IMR-90 (cell line): Measurements from ENCODE around the gene ACBD3. TPM values are rescaled to one million over a fixed set of nuclear protein-coding genes. Genes with fewer than 3 reads are reported as not detected.

Experiments used
- ATAC-seq: fragments of 200-7000 bp; cut with Tn5 transposase; 2 replicates; pipeline ENCODE4 v1.9.1; 2020; ENCODE audit warnings: low read depth, mild to moderate bottlenecking, moderate library complexity
- BruUV-seq: library from RNA; stranded (reverse); fragments of 400-500 nt; replicated peaks from 2 replicates; lab custom pipeline; 2021; lab: Mats Ljungman, UMichigan
- CTCF ChIA-PET: fragments of 300-600 bp; formaldehyde crosslinking; extraction: SDS; loops from one replicate; lab custom pipeline; 2021; ENCODE audit warnings: antibody characterized with exemption; lab: Yijun Ruan, JAX
- POLR2A ChIA-PET: fragments of 300-600 bp; sonication (Branson Sonifier 250); formaldehyde crosslinking; loops from one replicate; lab custom pipeline; 2022; ENCODE audit warnings: antibody characterized with exemption; ENCODE audit not compliant: unreplicated experiment; lab: Charles Lee
- DNase-seq: peaks from one replicate; pipeline ENCODE4 v3.0.0; 2013
- H2AFZ ChIP-seq: replicated peaks from 2 replicates; pipeline ENCODE3; 2013; ENCODE audit warnings: low read length, mild to moderate bottlenecking; ENCODE audit not compliant: poor library complexity
- H2AK5ac ChIP-seq: 2 replicates; pipeline ENCODE4 v1.6.1; 2013; ENCODE audit warnings: low read depth, low read length, inconsistent platforms
- H2AK9ac ChIP-seq: replicated peaks from 2 replicates; pipeline ENCODE3; 2013; ENCODE audit warnings: mild to moderate bottlenecking, low read depth, low read length, moderate library complexity; ENCODE audit not compliant: poor library complexity
- H2BK120ac ChIP-seq: 2 replicates; pipeline ENCODE4 v1.6.1; 2013; ENCODE audit warnings: low read depth, low read length, inconsistent platforms
- H2BK15ac ChIP-seq: 3 replicates; pipeline ENCODE4 v1.6.1; 2013; ENCODE audit warnings: low read depth, low read length, inconsistent platforms
- H2BK20ac ChIP-seq: 2 replicates; pipeline ENCODE4 v1.6.1; 2013; ENCODE audit warnings: low read depth, mild to moderate bottlenecking, inconsistent platforms, low read length, moderate library complexity
- H2BK5ac ChIP-seq: 2 replicates; pipeline ENCODE4 v1.6.1; 2013; ENCODE audit warnings: mild to moderate bottlenecking, low read depth, low read length, inconsistent platforms; ENCODE audit not compliant: poor library complexity, severe bottlenecking
- H3K14ac ChIP-seq: replicated peaks from 2 replicates; pipeline ENCODE4 v1.6.1; 2013; ENCODE audit warnings: low read depth, low read length, inconsistent platforms
- H3K18ac ChIP-seq: 2 replicates; pipeline ENCODE4 v1.6.1; 2013; ENCODE audit warnings: low read depth, low read length, control low read depth
- H3K23ac ChIP-seq: 2 replicates; pipeline ENCODE4 v1.6.1; 2013; ENCODE audit warnings: low read depth, low read length, inconsistent platforms
- H3K27ac ChIP-seq: 2 replicates; pipeline ENCODE4 v1.5.1; 2013; ENCODE audit warnings: mild to moderate bottlenecking, control low read depth, low read length; ENCODE audit not compliant: insufficient read depth
- H3K27me3 ChIP-seq: 2 replicates; pipeline ENCODE4 v1.6.1; 2013; ENCODE audit warnings: low read length; ENCODE audit not compliant: control insufficient read depth, insufficient read depth
- H3K36me3 ChIP-seq: 2 replicates; pipeline ENCODE4 v1.6.1; 2013; ENCODE audit warnings: low read length, mixed read lengths; ENCODE audit not compliant: control insufficient read depth, insufficient read depth
- H3K4ac ChIP-seq: 2 replicates; pipeline ENCODE4 v1.6.1; 2013; ENCODE audit warnings: low read depth, low read length, inconsistent platforms
- H3K4me1 ChIP-seq: 2 replicates; pipeline ENCODE4 v1.6.1; 2013; ENCODE audit warnings: low read length, mixed read lengths; ENCODE audit not compliant: control insufficient read depth, insufficient read depth
- H3K4me2 ChIP-seq: 2 replicates; pipeline ENCODE4 v1.6.1; 2013; ENCODE audit warnings: low read depth, mild to moderate bottlenecking, control low read depth, low read length, moderate library complexity
- H3K4me3 ChIP-seq: 2 replicates; pipeline ENCODE4 v1.5.1; 2013; ENCODE audit warnings: low read depth, mild to moderate bottlenecking, control low read depth, low read length, moderate library complexity; ENCODE audit not compliant: insufficient read depth
- H3K56ac ChIP-seq: 2 replicates; pipeline ENCODE4 v1.6.1; 2013; ENCODE audit warnings: low read length, inconsistent platforms; ENCODE audit not compliant: insufficient read depth; ENCODE audit errors: extremely low read depth
- H3K79me1 ChIP-seq, 2 experiments: 2 replicates each; pipeline ENCODE4 v1.6.1; 2013; ENCODE audit warnings: low read length in 2 of 2, inconsistent platforms in 1 of 2, low read depth in 1 of 2
- H3K9ac ChIP-seq: 2 replicates; pipeline ENCODE4 v1.6.1; 2013; ENCODE audit warnings: low read depth, low read length, control low read depth
- H3K9me1 ChIP-seq: 2 replicates; pipeline ENCODE4 v1.6.1; 2013; ENCODE audit warnings: low read length, inconsistent platforms; ENCODE audit not compliant: insufficient read depth
- H3K9me3 ChIP-seq: 2 replicates; pipeline ENCODE4 v1.6.1; 2013; ENCODE audit warnings: low read length; ENCODE audit not compliant: control insufficient read depth, insufficient read depth
- H4K20me1 ChIP-seq: 2 replicates; pipeline ENCODE4 v1.6.1; 2013; ENCODE audit warnings: low read length, inconsistent platforms; ENCODE audit not compliant: insufficient read depth
- H4K5ac ChIP-seq: 2 replicates; pipeline ENCODE4 v1.6.1; 2013; ENCODE audit warnings: mild to moderate bottlenecking, low read depth, low read length, control low read depth
- H4K8ac ChIP-seq, 2 experiments: 2 replicates each; pipeline ENCODE4 v1.6.1; 2013; ENCODE audit warnings: low read depth in 2 of 2, low read length in 2 of 2, control low read depth in 1 of 2, inconsistent platforms in 1 of 2
- H4K91ac ChIP-seq: 2 replicates; pipeline ENCODE4 v1.6.1; 2013; ENCODE audit warnings: low read depth, low read length, inconsistent platforms; ENCODE audit not compliant: insufficient read depth
- MAZ ChIP-seq: IDR thresholded peaks from 2 replicates; pipeline ENCODE4 v1.6.1; 2012; ENCODE audit warnings: low read depth, mild to moderate bottlenecking, low read length, improper control_type of control experiment, moderate library complexity, borderline replicate concordance
- USF2 ChIP-seq: fragments of 150-350 bp; IDR thresholded peaks from 2 replicates; pipeline ENCODE4 v1.6.1; 2017; ENCODE audit warnings: mild to moderate bottlenecking, antibody characterized with exemption, low read length, low read depth
- whole genome bisulfite sequencing, 2 experiments: methylation state at CpG; one replicate each; pipeline versions ENCODE4 v1.1.5 to v1.1.7; 2013; ENCODE audit warnings: missing lambda C conversion rate in 2 of 2; ENCODE audit not compliant: insufficient read length in 1 of 2; ENCODE audit errors: extremely low coverage in 2 of 2; 5-methylcytosine and 5-hydroxymethylcytosine counted together
- dilution Hi-C: fragments of 300-500 bp; cut with HindIII; formaldehyde crosslinking; loops from one replicate; pipeline ENCODE4 v1.14.3; 2018; ENCODE audit warnings: low sequenced_read_pairs; ENCODE audit not compliant: unreplicated experiment
- in situ Hi-C: fragments of 300-500 bp; cut with MboI; formaldehyde crosslinking; loops from 3 replicates; pipeline ENCODE4 v1.14.3; 2019; ENCODE audit warnings: low sequenced_read_pairs, inconsistent platforms, mixed read lengths
- intact Hi-C: fragments of 100-400 bp; cut with micrococcal nuclease; formaldehyde crosslinking; loops from 2 replicates; pipeline ENCODE4 v1.10.0; 2022
- polyA plus RNA-seq, 3 experiments: library from polyadenylated mRNA; depleted of rRNA; stranded (reverse); fragments of >200 nt; gene quantifications; 2 replicates each; pipeline ENCODE4 v1.2.3, GENCODE V29; 2012; ENCODE audit warnings: low replicate concordance in 1 of 3
- total RNA-seq: library from RNA; depleted of rRNA; stranded (reverse); fragments of >200 nt; gene quantifications from 2 replicates; pipeline ENCODE4 v1.2.3, GENCODE V29; 2012

Gene ACBD3
- total and polyA plus RNA-seq, 2 of the 4 experiments (the other 2 are of a cell fraction): 30.3 to 59.7 TPM

GRCh38 chr1:226109829-226110248 is 76.7 kb downstream of the ACBD3 start:
- WGBS, 2 experiments: 0% methylated on average over 35 of the region's 57 CpGs; no CpG with 5 or more reads in 1 of the 2 experiments
- Histone ChIP-seq H3K4me3 (peak overlapping the region; percentile 57), H2BK15ac (no peak overlapping the region; the same call in 2 of the 3 replicates), H4K20me1 (no peaks in the 10 kb centered on the region), H2BK20ac (no peak overlapping the region), H2AK5ac (no peak overlapping the region), H3K27ac (peak overlapping the region; percentile 69), H3K56ac (0 out of 2 replicates have a peak overlapping the region, but pooled peaks have one; percentile 7), H3K23ac (peak overlapping the region; percentile 44), H3K4me2 (peak overlapping the region; percentile 88), H3K9me3 (no peaks in the 10 kb centered on the region), H3K79me1 (no peaks in the 10 kb centered on the region), H2AK9ac (peak overlapping the region; percentile 4), H2AFZ (peak overlapping the region; percentile 93), H2BK120ac (no peak overlapping the region), H3K14ac (no peak overlapping the region), H2BK5ac (peak overlapping the region; percentile 62), H4K5ac (no peak overlapping the region), H3K9ac (peak overlapping the region; percentile 46), H3K4ac (peak overlapping the region; percentile 20; the same call in 1 of the 2 replicates), H3K4me1 (peaks cover 4% of the 10 kb centered on the region; the same call in 1 of the 2 replicates), H3K36me3 (no peaks in the 10 kb centered on the region), H4K8ac (peak overlapping the region; percentile 36 to 77; a peak in 2 of 4 replicates), H4K91ac (no peak overlapping the region), H3K27me3 (no peaks in the 10 kb centered on the region), H3K9me1 (no peaks in the 10 kb centered on the region), H3K18ac (no peak overlapping the region)
- dilution Hi-C loops (no loop called here), intact Hi-C loops (loop anchor here (2.0 kb wide), 1 partner anchor 45 kb away; no protein-coding TSS in a partner anchor), in situ Hi-C loops (no loop called here)
- no peak for TF ChIP-seq USF2
- peak; percentile 84; the same call in 1 of the 2 replicates for TF ChIP-seq MAZ
- peak; percentile 93 for ATAC-seq
- CTCF ChIA-PET: interaction anchor here (2.1 kb wide), 1 partner anchor 45 kb away, joined by 9 read pairs; no protein-coding TSS in a partner anchor
- no TSS peak for BruUV-seq
- POLR2A ChIA-PET: no interaction called here
- peak; percentile 70 for DNase-seq
